ENCODE results near the gene PRRT2.

PRRT2 gene

GRCh38 chr16:29820271-29820701, 8.3 kb downstream of the PRRT2 start, which contains the start of gene MVP:
MVP (plus strand) TSS chr16:29820462; CDS start chr16:29830550, 10,088 bp downstream.
- H3K36me3 ChIP-seq (replicated peaks): no peaks in the 10 kb centered on the region
- peak; percentile 32 for DNase-seq
- H3K27ac ChIP-seq: peak within 1 kb of the TSS; percentile 68
- in situ Hi-C loops (cut with HindIII; ENCODE audit: low pct_ligation_motif_present, low sequenced_read_pairs): no loop called here
- TF ChIP-seq CTCF (IDR thresholded peaks at IDR 0.05; ENCODE audit: low read depth, low read length, missing control alignments): no peak
- peak within 1 kb of the TSS; percentile 81 for H3K4me3 ChIP-seq (ENCODE audit: low read depth, low read length)
- H3K27me3 ChIP-seq (replicated peaks): no peaks in the 10 kb centered on the region

- Histone ChIP-seq H3K4me3 (ENCODE audit: low read depth, low read length) (peak overlapping the region; percentile 81), H3K27ac (peak overlapping the region; percentile 68), H3K27me3 (replicated peaks) (no peaks in the 10 kb centered on the region), H3K36me3 (replicated peaks) (no peaks in the 10 kb centered on the region)
- TF ChIP-seq CTCF (IDR thresholded peaks at IDR 0.05; ENCODE audit: low read depth, low read length, missing control alignments): no peak
- in situ Hi-C loops (cut with HindIII; ENCODE audit: low pct_ligation_motif_present, low sequenced_read_pairs): no loop called here
- no peak for DNase-seq
Observed at GRCh38 chr16:29820730-29821642, 9.0 kb downstream of the PRRT2 start.

- Histone ChIP-seq H3K36me3 (replicated peaks) (peaks cover 2% of the 10 kb centered on the region), H3K4me3 (ENCODE audit: low read depth, low read length) (peak overlapping the region; percentile 81), H3K27me3 (replicated peaks) (no peaks in the 10 kb centered on the region), H3K27ac (peak overlapping the region; percentile 68)
- in situ Hi-C loops (cut with HindIII; ENCODE audit: low pct_ligation_motif_present, low sequenced_read_pairs): no loop called here
- no peak for TF ChIP-seq CTCF (IDR thresholded peaks at IDR 0.05; ENCODE audit: low read depth, low read length, missing control alignments)
- peak; percentile 65 for DNase-seq
Observed at GRCh38 chr16:29821643-29822115, 9.7 kb downstream of the PRRT2 start.

- in situ Hi-C loops (cut with HindIII; ENCODE audit: low pct_ligation_motif_present, low sequenced_read_pairs): no loop called here
- TF ChIP-seq CTCF (IDR thresholded peaks at IDR 0.05; ENCODE audit: low read depth, low read length, missing control alignments): no peak
- no peaks in the 10 kb centered on the region for H3K27me3 ChIP-seq (replicated peaks)
- H3K4me3 ChIP-seq (ENCODE audit: low read depth, low read length): peak overlapping the region; percentile 1
- H3K36me3 ChIP-seq (replicated peaks): peaks cover 2% of the 10 kb centered on the region
- DNase-seq: no peak
- H3K27ac ChIP-seq: peak overlapping the region; percentile 79
Observed at GRCh38 chr16:29824589-29825144, 12.7 kb downstream of the PRRT2 start.

GRCh38 chr16:29825145-29826044, 13.4 kb downstream of the PRRT2 start:
- DNase-seq: peak; percentile 69
- in situ Hi-C loops (cut with HindIII; ENCODE audit: low pct_ligation_motif_present, low sequenced_read_pairs): no loop called here
- Histone ChIP-seq H3K27ac (peak overlapping the region; percentile 79), H3K36me3 (replicated peaks) (peaks cover 6% of the 10 kb centered on the region), H3K27me3 (replicated peaks) (no peaks in the 10 kb centered on the region), H3K4me3 (ENCODE audit: low read depth, low read length) (peak overlapping the region; percentile 1)
- no peak for TF ChIP-seq CTCF (IDR thresholded peaks at IDR 0.05; ENCODE audit: low read depth, low read length, missing control alignments)
